Duodenal mucosa (tissue), 2 donors: ENCODE measurements around the gene S100G.

Experiments used
- H3K27ac ChIP-seq: one replicate; pipeline ENCODE4 v1.7.0; 2013; ENCODE audit warnings: low read depth, low read length
- H3K27me3 ChIP-seq, 2 donors: one replicate each; pipeline ENCODE4 v1.7.0; 2013; ENCODE audit warnings: low read length in 2 of 2, control low read depth in 1 of 2; ENCODE audit not compliant: insufficient read depth in 2 of 2, control insufficient read depth in 1 of 2
- H3K36me3 ChIP-seq, 2 donors: one replicate each; pipeline ENCODE4 v1.7.0; 2013; ENCODE audit warnings: low read length in 2 of 2, control low read depth in 1 of 2; ENCODE audit not compliant: insufficient read depth in 2 of 2, control insufficient read depth in 1 of 2
- H3K4me1 ChIP-seq, 2 donors: one replicate each; pipeline ENCODE4 v1.7.0; 2013; ENCODE audit warnings: low read length in 2 of 2, control low read depth in 1 of 2; ENCODE audit not compliant: insufficient read depth in 2 of 2, control insufficient read depth in 1 of 2
- H3K4me3 ChIP-seq, 2 donors: one replicate each; pipeline ENCODE4 v1.7.0; 2013; ENCODE audit warnings: low read length in 2 of 2, low read depth in 1 of 2
- H3K9ac ChIP-seq, 2 donors: one replicate each; pipeline ENCODE4 v1.7.0; 2013; ENCODE audit warnings: low read length in 2 of 2, low read depth in 1 of 2
- H3K9me3 ChIP-seq, 2 donors: one replicate each; pipeline ENCODE4 v1.7.0; 2013; ENCODE audit warnings: low read length in 2 of 2, control low read depth in 1 of 2; ENCODE audit not compliant: control insufficient read depth in 1 of 2

Gene S100G

GRCh38 chrX:16640823-16641222 is 9.1 kb upstream of the S100G start:
- peaks cover 8 to 29% of the 10 kb centered on the region in 2 donors for H3K4me1 ChIP-seq
- H3K36me3 ChIP-seq = peaks cover 0 to 5% of the 10 kb centered on the region in 2 donors
- H3K27me3 ChIP-seq = no peaks in the 10 kb centered on the region
- H3K9ac ChIP-seq = no peak overlapping the region
- no peak overlapping the region for H3K27ac ChIP-seq
- H3K9me3 ChIP-seq = no peaks in the 10 kb centered on the region
- H3K4me3 ChIP-seq = no peak overlapping the region

- H3K4me3 ChIP-seq = no peak overlapping the region
- H3K27me3 ChIP-seq = no peaks in the 10 kb centered on the region
- H3K9ac ChIP-seq = no peak overlapping the region
- H3K9me3 ChIP-seq = no peaks in the 10 kb centered on the region
- peaks cover 8 to 35% of the 10 kb centered on the region in 2 donors for H3K4me1 ChIP-seq
- no peak overlapping the region for H3K27ac ChIP-seq
- peaks cover 0 to 5% of the 10 kb centered on the region in 2 donors for H3K36me3 ChIP-seq
Measured at GRCh38 chrX:16643176-16643575, 6.8 kb upstream of the S100G start.

- peak overlapping the region; percentile 42 for H3K27ac ChIP-seq
- no peak overlapping the region for H3K4me3 ChIP-seq
- H3K4me1 ChIP-seq = peaks cover 3 to 34% of the 10 kb centered on the region in 2 donors
- peak overlapping the region; percentile 1 to 13 for H3K9ac ChIP-seq
- no peaks in the 10 kb centered on the region for H3K27me3 ChIP-seq
- no peaks in the 10 kb centered on the region for H3K36me3 ChIP-seq
- no peaks in the 10 kb centered on the region for H3K9me3 ChIP-seq
Measured at GRCh38 chrX:16646366-16647138, 3.4 kb upstream of the S100G start.

GRCh38 chrX:16651391-16652024 is 1.6 kb downstream of the S100G start:
- Histone ChIP-seq H3K4me3 (peak overlapping the region; percentile 3 to 52), H3K27ac (no peak overlapping the region), H3K9ac (no peak overlapping the region), H3K27me3 (no peaks in the 10 kb centered on the region), H3K36me3 (no peaks in the 10 kb centered on the region), H3K9me3 (no peaks in the 10 kb centered on the region), H3K4me1 (no peaks in the 10 kb centered on the region)

GRCh38 chrX:16653424-16653823 is 3.5 kb downstream of the S100G start:
- H3K9ac ChIP-seq = no peak overlapping the region
- H3K4me1 ChIP-seq = no peaks in the 10 kb centered on the region
- H3K4me3 ChIP-seq = peak overlapping the region in 1 of 2 donors; percentile 28
- no peaks in the 10 kb centered on the region for H3K27me3 ChIP-seq
- no peak overlapping the region for H3K27ac ChIP-seq
- no peaks in the 10 kb centered on the region for H3K36me3 ChIP-seq
- no peaks in the 10 kb centered on the region for H3K9me3 ChIP-seq

- Histone ChIP-seq H3K27me3 (no peaks in the 10 kb centered on the region), H3K36me3 (no peaks in the 10 kb centered on the region), H3K4me1 (no peaks in the 10 kb centered on the region), H3K9ac (no peak overlapping the region), H3K9me3 (no peaks in the 10 kb centered on the region), H3K4me3 (no peak overlapping the region), H3K27ac (no peak overlapping the region)
Measured at GRCh38 chrX:16654093-16654492, 4.1 kb downstream of the S100G start.

- Histone ChIP-seq H3K9me3 (no peaks in the 10 kb centered on the region), H3K36me3 (peaks cover 0 to 3% of the 10 kb centered on the region in 2 donors), H3K4me1 (no peaks in the 10 kb centered on the region), H3K4me3 (no peak overlapping the region), H3K27ac (no peak overlapping the region), H3K27me3 (no peaks in the 10 kb centered on the region), H3K9ac (no peak overlapping the region)
Measured at GRCh38 chrX:16658284-16658683, 8.3 kb downstream of the S100G start.

GRCh38 chrX:16659321-16659720 is 9.4 kb downstream of the S100G start:
- Histone ChIP-seq H3K4me3 (no peak overlapping the region), H3K27ac (no peak overlapping the region), H3K4me1 (no peaks in the 10 kb centered on the region), H3K36me3 (peaks cover 0 to 3% of the 10 kb centered on the region in 2 donors), H3K9me3 (no peaks in the 10 kb centered on the region), H3K9ac (no peak overlapping the region), H3K27me3 (no peaks in the 10 kb centered on the region)

GRCh38 chrX:16661495-16661894 is 11.5 kb downstream of the S100G start:
- Histone ChIP-seq H3K9me3 (no peaks in the 10 kb centered on the region), H3K4me1 (no peaks in the 10 kb centered on the region), H3K27me3 (no peaks in the 10 kb centered on the region), H3K9ac (no peak overlapping the region), H3K36me3 (peaks cover 0 to 3% of the 10 kb centered on the region in 2 donors), H3K27ac (no peak overlapping the region), H3K4me3 (no peak overlapping the region)

GRCh38 chrX:16662402-16662801 is 12.4 kb downstream of the S100G start:
- H3K36me3 ChIP-seq = peaks cover 0 to 5% of the 10 kb centered on the region in 2 donors
- H3K9me3 ChIP-seq = no peaks in the 10 kb centered on the region
- H3K27ac ChIP-seq = no peak overlapping the region
- H3K4me3 ChIP-seq = no peak overlapping the region
- H3K9ac ChIP-seq = no peak overlapping the region
- no peaks in the 10 kb centered on the region for H3K4me1 ChIP-seq
- H3K27me3 ChIP-seq = no peaks in the 10 kb centered on the region
